ENCODE measurements around the gene HMCN1.

GRCh38 chr1:185862235-185862634 is 128.0 kb downstream of the HMCN1 start:
- TF ChIP-seq CTCF (IDR thresholded peaks at IDR 0.05; ENCODE audit: insufficient read depth, low read length, poor library complexity, severe bottlenecking) (no peak), EZH2phosphoT487 (conservative IDR thresholded peaks at IDR 0.05; ENCODE audit: low read length) (no peak)
